GM19463 (cell line): Measurements from ENCODE around the gene CHERP.
"Not testable (repeated sequence)": the region's sequence is repeated elsewhere in the genome, so short reads cannot be mapped to it uniquely, and the experiment has no call there.

ENCODE experiments used
- ATAC-seq: cut with Tn5 transposase; IDR thresholded peaks from one replicate; pipeline ENCODE4 v1.9.1; 2021; ENCODE audit warnings: mild to moderate bottlenecking, moderate library complexity; ENCODE audit not compliant: unreplicated experiment

The CHERP gene

GRCh38 chr19:16495982-16496612 lies 46.1 kb downstream of the CHERP start, which contains the start of the genes C19orf44 and CALR3:
C19orf44 (plus strand) TSS chr19:16496394; CDS start chr19:16500793, 4,399 bp downstream.
CALR3 (minus strand) TSS chr19:16496167; CDS start chr19:16496129, 38 bp downstream.
- ATAC-seq: peak; percentile 98

- not testable (repeated sequence) for ATAC-seq
Observed at GRCh38 chr19:16486476-16486875, 55.8 kb downstream of the CHERP start.

- ATAC-seq: no peak
Observed at GRCh38 chr19:16482745-16483144, 59.5 kb downstream of the CHERP start.

- no peak for ATAC-seq
Observed at GRCh38 chr19:16477311-16477710, 64.9 kb downstream of the CHERP start.

- no peak for ATAC-seq
Observed at GRCh38 chr19:16476401-16476800, 65.8 kb downstream of the CHERP start.

- ATAC-seq: no peak
Observed at GRCh38 chr19:16473875-16474392, 68.3 kb downstream of the CHERP start.

- no peak for ATAC-seq
Observed at GRCh38 chr19:16472992-16473391, 69.2 kb downstream of the CHERP start.

- not testable (repeated sequence) for ATAC-seq
Observed at GRCh38 chr19:16472559-16472899, 69.7 kb downstream of the CHERP start.

- ATAC-seq: peak; percentile 14
Observed at GRCh38 chr19:16470911-16471811, 71.1 kb downstream of the CHERP start.

- ATAC-seq: no peak
Observed at GRCh38 chr19:16470541-16470910, 71.7 kb downstream of the CHERP start.
